Stomach (tissue), 9 donors: ENCODE data around the gene SYCN. TPM values are rescaled to one million over a fixed set of nuclear protein-coding genes. Genes with fewer than 3 reads are reported as not detected.

Experiments used
- DNase-seq, 2 donors: peaks; one replicate each; pipeline versions ENCODE4 v3.0.0 to v3.0.0-alpha.2; 2013 to 2019
- H3K27ac ChIP-seq, 5 donors: fragments of 200-600 bp in 4 of 5; sonication (generic) in 4 of 5; one replicate each; pipeline ENCODE4 v1.5.1; 2013 to 2019; ENCODE audit warnings: mild to moderate bottlenecking in 1 of 5, moderate library complexity in 1 of 5
- H3K27me3 ChIP-seq, 3 donors: fragments of 200-600 bp; sonication (generic); one replicate each; pipeline ENCODE4 v1.5.1; 2017 to 2019; ENCODE audit warnings: mixed run types in 1 of 3
- H3K36me3 ChIP-seq, 4 donors: fragments of 200-600 bp; sonication (generic); 1 replicate in 3 of 4; 2 replicates in 1 of 4; pipeline ENCODE4 v1.5.1; 2016 to 2019
- H3K4me1 ChIP-seq, 4 donors: fragments of 200-600 bp; sonication (generic); one replicate each; pipeline ENCODE4 v1.5.1; 2016 to 2019
- H3K4me3 ChIP-seq, 4 donors: fragments of 200-600 bp; sonication (generic) in 3 of 4; one replicate each; pipeline ENCODE4 v1.5.1; 2016 to 2019; ENCODE audit warnings: mild to moderate bottlenecking in 1 of 4
- H3K9me3 ChIP-seq, 4 donors: fragments of 200-600 bp; sonication (generic); one replicate each; pipeline ENCODE4 v1.5.1; 2016 to 2019
- EP300 ChIP-seq: sonication (generic); formaldehyde crosslinking; IDR thresholded peaks from one replicate; pipeline ENCODE4 v1.6.1; 2017; ENCODE audit warnings: antibody characterized with exemption
- POLR2A ChIP-seq, 4 donors: fragments of 450-650 bp; IDR thresholded peaks; one replicate each; pipeline ENCODE4 v1.6.1; 2016; ENCODE audit warnings: antibody characterized with exemption in 4 of 4, control low read depth in 2 of 4, mild to moderate bottlenecking in 1 of 4, moderate library complexity in 1 of 4
- POLR2AphosphoS5 ChIP-seq, 3 donors: sonication (generic); formaldehyde crosslinking; IDR thresholded peaks; one replicate each; pipeline ENCODE4 v1.6.1; 2016; ENCODE audit warnings: antibody characterized with exemption in 3 of 3
- WGBS, 5 donors: extraction: QIAGEN DNeasy Blood & Tissue Kit in 3 of 5; methylation state at CpG; one replicate each; pipeline versions ENCODE4 v1.1.5 to v1.1.7; 2013 to 2018; 5-methylcytosine and 5-hydroxymethylcytosine counted together
- intact Hi-C: fragments of 100-400 bp; cut with DNase I; formaldehyde crosslinking; loops from one replicate; pipeline ENCODE4 v1.15.1; 2023; ENCODE audit warnings: low total_unique reads
- polyA plus RNA-seq, 3 donors: library from polyadenylated mRNA; stranded (reverse); fragments of 200-250 nt; gene quantifications; one replicate each; pipeline ENCODE4 v1.2.3, GENCODE V29; 2013
- total RNA-seq, 5 donors: library from RNA; depleted of rRNA; stranded (reverse); fragments of >200 nt; gene quantifications; one replicate each; pipeline versions ENCODE4 v1.1.0 to v1.2.3, GENCODE V29; 2014 to 2016
- TF ChIP-seq, protein P1 (sequence below), 7 experiments: fragments of 450-650 bp in 4 of 7; fragments of 200-600 bp in 3 of 7; sonication (generic) in 3 of 7; IDR thresholded peaks; one replicate each; pipeline ENCODE4 v1.5.1; 2016 to 2019; ENCODE audit warnings: antibody characterized with exemption in 7 of 7, control low read depth in 2 of 7, mild to moderate bottlenecking in 1 of 7
- donor health status: healthy with polysubstance abuse.
- donor health status: Bipolar disorder and iron deficiency.
- donor health status: healthy.

Gene SYCN
- total and polyA plus RNA-seq, 8 donors, result 0.65 to 1.9 TPM; not detected in 6

DNA sequence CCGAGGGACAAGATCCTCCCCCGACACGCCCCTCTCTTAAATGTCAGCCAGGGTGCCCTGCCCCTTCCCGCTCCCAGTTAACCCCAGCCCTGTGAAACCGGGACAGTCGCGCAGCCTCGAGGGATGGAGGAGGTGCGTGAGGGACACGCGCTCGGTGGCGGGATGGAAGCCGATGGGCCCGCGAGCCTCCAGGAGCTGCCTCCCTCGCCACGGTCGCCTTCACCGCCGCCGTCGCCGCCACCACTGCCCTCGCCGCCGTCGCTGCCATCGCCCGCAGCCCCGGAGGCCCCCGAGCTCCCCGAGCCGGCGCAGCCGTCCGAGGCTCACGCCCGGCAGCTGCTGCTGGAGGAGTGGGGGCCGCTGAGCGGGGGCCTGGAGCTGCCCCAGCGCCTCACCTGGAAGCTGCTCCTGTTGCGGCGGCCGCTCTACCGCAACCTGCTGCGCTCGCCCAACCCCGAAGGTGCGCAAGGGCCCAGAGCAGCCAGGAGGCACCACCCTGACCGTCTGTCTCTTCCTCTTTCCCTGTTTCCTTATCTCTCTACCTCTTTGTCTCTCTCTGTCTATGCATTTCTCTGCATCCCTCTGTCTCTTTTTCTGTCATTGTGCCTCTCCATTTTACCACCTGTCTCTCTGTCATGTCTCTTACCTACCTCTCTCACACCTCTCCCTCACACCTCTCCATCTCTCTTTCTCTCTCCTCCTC lies 7.1 kb downstream of the SYCN start, which contains the start of gene NCCRP1:
Gene NCCRP1, plus strand, starts transcription at position 105 of the 703 bp plus-strand sequence. Its CDS starts 19 bp downstream, at position 124.
- Histone ChIP-seq H3K36me3 (no peaks in the 10 kb centered on the region), H3K27ac (no peak within 1 kb of the TSS), H3K4me3 (peak within 1 kb of the TSS in 1 of 4 donors; percentile 36), H3K27me3 (peaks cover 0 to 80% (median 42%) of the 10 kb centered on the region in 3 donors), H3K4me1 (peaks cover 7 to 25% (median 23%) of the 10 kb centered on the region in 4 donors), H3K9me3 (no peaks in the 10 kb centered on the region)
- 3 to 12% (median 5%) methylated on average over 9 to 51 of the region's 51 CpGs for WGBS, 5 donors
- intact Hi-C loops, result no loop called here
- TF ChIP-seq EP300, result no peak
- DNase-seq, result peak in 1 of 2 donors; percentile 42

DNA sequence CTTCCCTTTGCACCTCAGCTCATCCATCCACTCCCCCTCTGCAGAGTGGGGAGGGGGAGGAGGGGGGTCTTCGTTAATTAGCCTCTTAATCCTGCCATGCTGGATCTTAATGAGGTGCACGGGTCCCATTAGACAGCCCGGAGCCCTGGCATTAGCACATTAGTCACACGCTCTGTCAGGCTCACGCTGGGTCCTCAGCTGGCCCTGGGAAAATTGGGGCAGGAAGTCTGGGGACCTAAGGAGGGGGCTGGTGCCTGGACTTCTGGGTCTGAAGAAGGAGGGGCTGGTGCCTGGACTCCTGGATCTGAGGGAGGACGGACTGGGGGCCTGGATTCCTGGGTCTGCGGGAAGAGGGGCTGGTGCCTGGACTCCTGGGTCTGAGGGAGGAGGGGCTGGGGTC lies 7.7 kb downstream of the SYCN start:
- Histone ChIP-seq H3K4me3 (no peak overlapping the region), H3K9me3 (no peaks in the 10 kb centered on the region), H3K27me3 (peaks cover 0 to 74% (median 42%) of the 10 kb centered on the region in 3 donors), H3K4me1 (peaks cover 7 to 25% (median 23%) of the 10 kb centered on the region in 4 donors), H3K36me3 (no peaks in the 10 kb centered on the region), H3K27ac (no peak overlapping the region)
- 34 to 65% (median 49%) methylated on average over 7 of the region's 7 CpGs for WGBS, 5 donors
- TF ChIP-seq POLR2A (IDR thresholded peaks at IDR 0.05), result no peak
- TF ChIP-seq EP300, result no peak
- no peak for TF ChIP-seq POLR2AphosphoS5 (IDR thresholded peaks at IDR 0.05)
- TF ChIP-seq, protein P1, sequence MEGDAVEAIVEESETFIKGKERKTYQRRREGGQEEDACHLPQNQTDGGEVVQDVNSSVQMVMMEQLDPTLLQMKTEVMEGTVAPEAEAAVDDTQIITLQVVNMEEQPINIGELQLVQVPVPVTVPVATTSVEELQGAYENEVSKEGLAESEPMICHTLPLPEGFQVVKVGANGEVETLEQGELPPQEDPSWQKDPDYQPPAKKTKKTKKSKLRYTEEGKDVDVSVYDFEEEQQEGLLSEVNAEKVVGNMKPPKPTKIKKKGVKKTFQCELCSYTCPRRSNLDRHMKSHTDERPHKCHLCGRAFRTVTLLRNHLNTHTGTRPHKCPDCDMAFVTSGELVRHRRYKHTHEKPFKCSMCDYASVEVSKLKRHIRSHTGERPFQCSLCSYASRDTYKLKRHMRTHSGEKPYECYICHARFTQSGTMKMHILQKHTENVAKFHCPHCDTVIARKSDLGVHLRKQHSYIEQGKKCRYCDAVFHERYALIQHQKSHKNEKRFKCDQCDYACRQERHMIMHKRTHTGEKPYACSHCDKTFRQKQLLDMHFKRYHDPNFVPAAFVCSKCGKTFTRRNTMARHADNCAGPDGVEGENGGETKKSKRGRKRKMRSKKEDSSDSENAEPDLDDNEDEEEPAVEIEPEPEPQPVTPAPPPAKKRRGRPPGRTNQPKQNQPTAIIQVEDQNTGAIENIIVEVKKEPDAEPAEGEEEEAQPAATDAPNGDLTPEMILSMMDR (IDR thresholded peaks at IDR 0.05), result no peak
- intact Hi-C loops, result no loop called here
- no peak for DNase-seq

DNA sequence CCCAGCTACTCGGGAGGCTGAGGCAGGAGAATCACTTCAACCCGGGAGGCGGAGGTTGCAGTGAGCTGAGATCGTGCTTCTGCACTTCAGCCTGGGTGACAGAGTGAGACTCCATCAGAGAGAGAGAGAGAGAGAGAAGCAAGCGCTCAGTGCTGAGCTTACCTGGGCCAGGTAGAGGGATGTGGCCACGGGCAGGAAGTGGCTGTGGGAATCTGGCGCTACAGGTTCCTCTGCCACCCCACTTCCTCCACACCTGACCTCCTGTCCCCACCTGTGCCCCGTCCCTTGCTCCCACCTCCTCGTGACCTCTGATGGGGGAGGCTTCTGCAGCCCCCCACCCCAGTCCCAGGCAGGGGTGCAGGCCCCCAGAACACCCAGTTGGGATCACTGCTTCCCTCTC lies 8.3 kb downstream of the SYCN start:
- H3K27me3 ChIP-seq, result peaks cover 0 to 68% (median 41%) of the 10 kb centered on the region in 3 donors
- DNase-seq, result peak; percentile 37 to 61

DNA sequence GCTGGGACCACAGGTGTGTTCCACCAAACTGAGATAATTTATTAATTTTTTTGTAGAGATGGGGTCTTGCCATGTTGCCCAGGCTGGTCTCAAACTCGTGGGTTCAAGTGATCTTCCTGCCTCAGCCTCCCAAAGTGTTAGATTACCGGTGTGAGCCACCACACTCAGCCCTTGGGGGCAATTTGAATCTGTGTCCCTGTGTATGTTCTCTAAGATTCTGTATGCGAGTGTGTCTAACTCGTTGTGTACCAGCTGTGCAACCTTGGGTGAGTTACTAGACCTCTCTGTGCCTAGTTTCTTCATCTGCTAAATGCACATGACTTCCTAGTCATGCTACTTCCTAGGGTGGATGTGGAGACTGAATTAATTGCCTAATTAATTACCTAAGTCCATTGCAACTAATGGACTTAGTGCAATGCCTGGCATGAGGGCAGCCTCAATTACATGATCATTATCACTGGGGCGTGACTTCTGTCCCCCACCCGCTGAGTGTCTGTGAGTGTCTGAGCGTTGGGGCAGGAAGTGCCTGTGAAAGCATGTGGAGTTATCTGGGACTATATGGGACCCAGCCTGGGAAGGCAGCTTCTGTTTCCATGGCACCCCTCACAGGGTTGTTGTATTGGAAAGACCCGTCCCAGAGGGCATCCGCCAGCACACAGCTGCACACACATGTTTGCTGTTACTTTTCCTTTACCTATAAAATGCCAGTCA lies 9.1 kb downstream of the SYCN start:
- DNase-seq, result peak in 1 of 2 donors; percentile 60
- H3K27ac ChIP-seq, result no peak overlapping the region
- H3K36me3 ChIP-seq, result no peaks in the 10 kb centered on the region
- intact Hi-C loops, result no loop called here
- WGBS, 5 donors, result 46 to 54% (median 49%) methylated on average over 8 to 9 of the region's 9 CpGs
- no peak for TF ChIP-seq POLR2AphosphoS5 (IDR thresholded peaks at IDR 0.05)
- no peak for TF ChIP-seq EP300
- TF ChIP-seq POLR2A (IDR thresholded peaks at IDR 0.05), result no peak
- TF ChIP-seq, protein P1 (IDR thresholded peaks at IDR 0.05), result no peak
- H3K4me3 ChIP-seq, result no peak overlapping the region
- peaks cover 7 to 25% (median 23%) of the 10 kb centered on the region in 4 donors for H3K4me1 ChIP-seq
- H3K9me3 ChIP-seq, result no peaks in the 10 kb centered on the region
- H3K27me3 ChIP-seq, result peaks cover 0 to 60% (median 33%) of the 10 kb centered on the region in 3 donors

More for the DNA sequence above, 8.3 kb downstream of the SYCN start:
- intact Hi-C loops, result no loop called here
- H3K27ac ChIP-seq, result no peak overlapping the region
- no peaks in the 10 kb centered on the region for H3K9me3 ChIP-seq
- TF ChIP-seq POLR2A (IDR thresholded peaks at IDR 0.05) (no peak), EP300 (no peak), POLR2AphosphoS5 (IDR thresholded peaks at IDR 0.05) (no peak)
- TF ChIP-seq, protein P1 (IDR thresholded peaks at IDR 0.05), result no peak
- peaks cover 7 to 25% (median 23%) of the 10 kb centered on the region in 4 donors for H3K4me1 ChIP-seq
- H3K36me3 ChIP-seq, result no peaks in the 10 kb centered on the region
- 23 to 40% (median 33%) methylated on average over 7 to 9 of the region's 9 CpGs for whole genome bisulfite sequencing, 5 donors
- H3K4me3 ChIP-seq, result no peak overlapping the region
